GM12872 (cell line): ENCODE results near the gene CACNA2D1.

Experiments used
- CTCF ChIP-seq: IDR thresholded peaks from 3 replicates; pipeline ENCODE4 v1.5.1; 2011; ENCODE audit warnings: low read depth, mild to moderate bottlenecking, low read length, moderate library complexity; ENCODE audit not compliant: insufficient read depth

The CACNA2D1 gene

GRCh38 chr7:82467020-82467419 is 23.4 kb upstream of the CACNA2D1 start:
- TF ChIP-seq CTCF, result no peak

GRCh38 chr7:82464372-82464771 is 20.8 kb upstream of the CACNA2D1 start:
- TF ChIP-seq CTCF, result no peak

DNA sequence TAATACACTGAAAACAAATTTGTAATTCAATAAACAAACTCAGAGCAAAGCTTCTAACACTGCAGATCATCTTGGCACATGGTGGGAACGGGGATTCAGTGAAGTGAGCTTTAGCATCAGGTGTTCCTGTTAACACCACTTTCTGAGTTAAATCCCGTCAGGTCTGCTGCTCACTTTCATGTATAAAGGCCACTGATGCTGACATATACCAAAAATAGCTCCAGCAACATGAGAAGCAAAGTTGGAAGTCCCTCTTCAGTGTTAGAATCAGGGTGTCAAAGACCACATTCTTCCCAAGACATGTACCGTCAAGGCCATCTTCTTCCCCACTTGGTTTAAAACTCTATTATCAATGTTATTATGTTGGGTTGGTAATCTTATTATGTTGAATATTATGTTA is 11.7 kb upstream of the CACNA2D1 start:
- no peak for TF ChIP-seq CTCF

GRCh38 chr7:82450759-82451158 is 7.2 kb upstream of the CACNA2D1 start:
- TF ChIP-seq CTCF, result no peak

- no peak for TF ChIP-seq CTCF
Observed at GRCh38 chr7:82449910-82450309, 6.3 kb upstream of the CACNA2D1 start.

DNA sequence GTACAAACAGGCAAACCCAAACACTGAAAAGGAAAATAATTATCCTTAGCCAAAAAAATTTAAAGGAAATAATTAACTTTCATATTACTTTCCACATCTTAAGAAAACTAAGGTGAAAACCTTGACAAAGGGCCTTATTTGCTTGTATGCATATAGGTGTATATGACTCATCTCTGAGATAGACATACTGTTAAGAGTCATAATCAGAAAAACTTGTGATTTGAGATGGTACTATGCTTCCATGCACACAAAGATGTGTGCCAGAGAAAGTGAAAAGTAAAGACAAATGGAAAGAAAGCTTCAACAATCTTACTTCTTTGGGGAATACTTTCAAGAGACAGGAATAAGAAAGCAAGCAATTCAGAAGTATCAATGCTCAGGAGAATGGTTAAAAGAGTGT is 3.3 kb upstream of the CACNA2D1 start:
- no peak for TF ChIP-seq CTCF

DNA sequence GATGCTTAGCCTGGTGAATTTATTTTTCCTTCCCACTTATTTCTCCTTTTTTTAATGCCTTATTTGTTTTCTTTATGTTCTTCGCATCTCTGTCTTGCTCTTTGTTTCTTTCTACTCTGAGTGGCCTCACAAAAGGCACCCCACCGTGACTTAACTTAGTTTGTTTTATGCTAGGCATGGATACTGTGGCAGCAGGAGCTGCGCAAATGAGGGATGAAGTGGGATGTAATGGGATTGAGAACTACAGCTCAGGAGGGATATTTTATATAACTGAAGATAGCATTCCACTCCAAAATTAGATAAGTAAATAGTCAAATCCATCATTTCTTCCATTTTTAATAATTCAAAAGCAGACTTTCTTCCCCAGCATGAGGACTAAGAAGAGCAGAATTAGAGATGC is 1.7 kb upstream of the CACNA2D1 start:
- no peak for TF ChIP-seq CTCF
